ENCODE results near the gene NEK4. TPM values are rescaled to one million over a fixed set of nuclear protein-coding genes. Genes with fewer than 3 reads are reported as not detected.

NEK4 gene
- total RNA-seq, 1 experiment from 2014 or later, result 33.8 TPM

- H3K4me1 Mint-ChIP-seq (ENCODE audit: low read depth, unreplicated experiment), result no peaks in the 10 kb centered on the region
- peaks cover 57% of the 10 kb centered on the region for H3K27me3 Mint-ChIP-seq (ENCODE audit: unreplicated experiment)
- TF ChIP-seq CTCF (IDR thresholded peaks at IDR 0.05; ENCODE audit: unreplicated experiment), result no peak
- DNase-seq, result no peak
- no TSS peak for BruUV-seq (replicated peaks)
- CTCF ChIA-PET, result no interaction called here
- H3K4me3 Mint-ChIP-seq (ENCODE audit: low read depth, unreplicated experiment), result no peak overlapping the region
- no peaks in the 10 kb centered on the region for H3K9me3 Mint-ChIP-seq (ENCODE audit: low read depth, unreplicated experiment)
- intact Hi-C loops (cut with micrococcal nuclease; ENCODE audit: unreplicated experiment), result no loop called here
- no peaks in the 10 kb centered on the region for H3K36me3 Mint-ChIP-seq (ENCODE audit: insufficient read depth, unreplicated experiment)
- H3K27ac Mint-ChIP-seq (ENCODE audit: unreplicated experiment), result no peak overlapping the region
Measured at GRCh38 chr3:52810923-52811322, 40.2 kb upstream of the NEK4 start.

GRCh38 chr3:52809662-52810377 lies 39.1 kb upstream of the NEK4 start:
- Mint-ChIP-seq H3K36me3 (ENCODE audit: insufficient read depth, unreplicated experiment) (no peaks in the 10 kb centered on the region), H3K9me3 (ENCODE audit: low read depth, unreplicated experiment) (no peaks in the 10 kb centered on the region), H3K4me1 (ENCODE audit: low read depth, unreplicated experiment) (no peaks in the 10 kb centered on the region), H3K4me3 (ENCODE audit: low read depth, unreplicated experiment) (no peak overlapping the region), H3K27ac (ENCODE audit: unreplicated experiment) (no peak overlapping the region), H3K27me3 (ENCODE audit: unreplicated experiment) (peaks cover 57% of the 10 kb centered on the region)
- no TSS peak for BruUV-seq (replicated peaks)
- TF ChIP-seq CTCF (IDR thresholded peaks at IDR 0.05; ENCODE audit: unreplicated experiment), result no peak
- CTCF ChIA-PET, result interaction anchor here (0.6 kb wide), 1 partner anchor 11 kb away, joined by 3 read pairs; no protein-coding TSS in a partner anchor
- DNase-seq, result no peak
- intact Hi-C loops (cut with micrococcal nuclease; ENCODE audit: unreplicated experiment), result no loop called here

GRCh38 chr3:52809149-52809548 lies 38.4 kb upstream of the NEK4 start:
- TF ChIP-seq CTCF (IDR thresholded peaks at IDR 0.05; ENCODE audit: unreplicated experiment), result no peak

GRCh38 chr3:52805270-52806039 lies 34.7 kb upstream of the NEK4 start:
- no peaks in the 10 kb centered on the region for H3K9me3 Mint-ChIP-seq (ENCODE audit: low read depth, unreplicated experiment)
- no peak for DNase-seq
- no peaks in the 10 kb centered on the region for H3K4me1 Mint-ChIP-seq (ENCODE audit: low read depth, unreplicated experiment)
- no peak overlapping the region for H3K27ac Mint-ChIP-seq (ENCODE audit: unreplicated experiment)
- BruUV-seq (replicated peaks), result no TSS peak
- no peak for TF ChIP-seq CTCF (IDR thresholded peaks at IDR 0.05; ENCODE audit: unreplicated experiment)
- H3K27me3 Mint-ChIP-seq (ENCODE audit: unreplicated experiment), result peaks cover 36% of the 10 kb centered on the region
- intact Hi-C loops (cut with micrococcal nuclease; ENCODE audit: unreplicated experiment), result no loop called here
- CTCF ChIA-PET, result no interaction called here
- H3K36me3 Mint-ChIP-seq (ENCODE audit: insufficient read depth, unreplicated experiment), result no peaks in the 10 kb centered on the region
- no peak overlapping the region for H3K4me3 Mint-ChIP-seq (ENCODE audit: low read depth, unreplicated experiment)

More at GRCh38 chr3:52809149-52809548, 38.4 kb upstream of the NEK4 start:
- CTCF ChIA-PET, result interaction anchor here (0.6 kb wide), 1 partner anchor 12 kb away, joined by 3 read pairs; no protein-coding TSS in a partner anchor
- no peak for DNase-seq
- Mint-ChIP-seq H3K4me3 (ENCODE audit: low read depth, unreplicated experiment) (no peak overlapping the region), H3K27ac (ENCODE audit: unreplicated experiment) (no peak overlapping the region), H3K9me3 (ENCODE audit: low read depth, unreplicated experiment) (no peaks in the 10 kb centered on the region), H3K36me3 (ENCODE audit: insufficient read depth, unreplicated experiment) (no peaks in the 10 kb centered on the region), H3K4me1 (ENCODE audit: low read depth, unreplicated experiment) (no peaks in the 10 kb centered on the region), H3K27me3 (ENCODE audit: unreplicated experiment) (peaks cover 57% of the 10 kb centered on the region)
- no TSS peak for BruUV-seq (replicated peaks)
- intact Hi-C loops (cut with micrococcal nuclease; ENCODE audit: unreplicated experiment), result no loop called here

All from Calu3 (cell line).